NCI-H1048 (cell line): Measurements from ENCODE around the gene CAMK2G.
"Not testable (repeated sequence)": the region's sequence is repeated elsewhere in the genome, so short reads cannot be mapped to it uniquely, and the experiment has no call there.

Experiments used
- DNase-seq: peaks from one replicate; lab custom pipeline; 2025; lab: John Stamatoyannopoulos, UW

Gene CAMK2G

GRCh38 chr10:73790886-73791625, 83.3 kb downstream of the CAMK2G start:
- DNase-seq, result no peak

GRCh38 chr10:73789659-73790055, 84.7 kb downstream of the CAMK2G start:
- DNase-seq, result no peak

- DNase-seq, result no peak
These were observed 85.3 kb downstream of the CAMK2G start for GRCh38 chr10:73788864-73789658.

- DNase-seq, result not testable (repeated sequence)
These were observed 87.1 kb downstream of the CAMK2G start for GRCh38 chr10:73787031-73787800.

- no peak for DNase-seq
These were observed 87.9 kb downstream of the CAMK2G start for GRCh38 chr10:73786512-73786885.

GRCh38 chr10:73785721-73786511, 88.4 kb downstream of the CAMK2G start:
- DNase-seq, result no peak

- DNase-seq, result peak; percentile 58
These were observed 89.1 kb downstream of the CAMK2G start, which contains the start of gene ZSWIM8 for GRCh38 chr10:73785211-73785720. ZSWIM8 (plus strand) TSS chr10:73785606; CDS start chr10:73785879, 273 bp downstream.

GRCh38 chr10:73782749-73783085, 91.6 kb downstream of the CAMK2G start:
- no peak for DNase-seq

- DNase-seq, result peak; percentile 76
These were observed 92.2 kb downstream of the CAMK2G start, which contains the start of gene CHCHD1 for GRCh38 chr10:73781879-73782748. CHCHD1 (plus strand) TSS chr10:73782048; CDS start chr10:73782076, 28 bp downstream.

- DNase-seq, result no peak
These were observed 92.8 kb downstream of the CAMK2G start for GRCh38 chr10:73781548-73781878.

- DNase-seq, result no peak
These were observed 93.4 kb downstream of the CAMK2G start for GRCh38 chr10:73780966-73781365.

GRCh38 chr10:73780301-73780700, 94.1 kb downstream of the CAMK2G start:
- no peak for DNase-seq

GRCh38 chr10:73779539-73780197, 94.7 kb downstream of the CAMK2G start:
- no peak for DNase-seq

- no peak for DNase-seq
These were observed 95.3 kb downstream of the CAMK2G start for GRCh38 chr10:73779018-73779417.

GRCh38 chr10:73774637-73775036, 99.7 kb downstream of the CAMK2G start:
- DNase-seq, result no peak

GRCh38 chr10:73773152-73773879, 101.0 kb downstream of the CAMK2G start:
- DNase-seq, result no peak

- DNase-seq, result no peak
These were observed 101.8 kb downstream of the CAMK2G start for GRCh38 chr10:73772281-73773151.

- peak; percentile 16 for DNase-seq
These were observed 102.6 kb downstream of the CAMK2G start for GRCh38 chr10:73771722-73772280.
